NCI-H226 (cell line): ENCODE data around the gene TRNAU1AP.
A peak's percentile ranks its signal among the peaks of the same experiment; 100 is the strongest.
"Not testable (repeated sequence)": the region's sequence is repeated elsewhere in the genome, so short reads cannot be mapped to it uniquely, and the experiment has no call there.

Experiments
- DNase-seq: peaks from one replicate; pipeline ENCODE4 v3.0.0-alpha.2; 2015

Gene TRNAU1AP

GRCh38 chr1:28552758-28553663 is at the start of gene TRNAU1AP:
Gene TRNAU1AP, plus strand, starts transcription at chr1:28553085. Its CDS starts 26 bp downstream, at chr1:28553111.
- peak; percentile 89 for DNase-seq

GRCh38 chr1:28503117-28503516 is 49.8 kb upstream of the TRNAU1AP start:
- DNase-seq = no peak

GRCh38 chr1:28505406-28506187 is 47.3 kb upstream of the TRNAU1AP start, which contains the start of gene RCC1:
Gene RCC1, plus strand, starts transcription at chr1:28506043. Its CDS starts 23,824 bp downstream, at chr1:28529867.
- DNase-seq = peak; percentile 94

- no peak for DNase-seq
Measured at GRCh38 chr1:28506907-28507246, 46.0 kb upstream of the TRNAU1AP start.

- DNase-seq = no peak
Measured at GRCh38 chr1:28507247-28507645, 45.6 kb upstream of the TRNAU1AP start.

GRCh38 chr1:28507646-28508434 is 45.0 kb upstream of the TRNAU1AP start:
- no peak for DNase-seq

GRCh38 chr1:28508435-28508754 is 44.5 kb upstream of the TRNAU1AP start:
- no peak for DNase-seq

- no peak for DNase-seq
Measured at GRCh38 chr1:28509705-28510272, 43.1 kb upstream of the TRNAU1AP start.

- DNase-seq = no peak
Measured at GRCh38 chr1:28510273-28510969, 42.5 kb upstream of the TRNAU1AP start.

- DNase-seq = no peak
Measured at GRCh38 chr1:28510970-28511440, 41.9 kb upstream of the TRNAU1AP start.

- DNase-seq = no peak
Measured at GRCh38 chr1:28512058-28512611, 40.8 kb upstream of the TRNAU1AP start.

GRCh38 chr1:28514445-28514933 is 38.4 kb upstream of the TRNAU1AP start:
- not testable (repeated sequence) for DNase-seq

- peak; percentile 15 for DNase-seq
Measured at GRCh38 chr1:28516518-28516956, 36.3 kb upstream of the TRNAU1AP start.

- no peak for DNase-seq
Measured at GRCh38 chr1:28517649-28517999, 35.3 kb upstream of the TRNAU1AP start.

- DNase-seq = peak; percentile 86
Measured at GRCh38 chr1:28518000-28518744, 34.7 kb upstream of the TRNAU1AP start.

GRCh38 chr1:28518745-28519341 is 34.0 kb upstream of the TRNAU1AP start:
- DNase-seq = no peak

- DNase-seq = no peak
Measured at GRCh38 chr1:28519946-28520725, 32.7 kb upstream of the TRNAU1AP start.

GRCh38 chr1:28520796-28521195 is 32.1 kb upstream of the TRNAU1AP start:
- not testable (repeated sequence) for DNase-seq

GRCh38 chr1:28521502-28522164 is 31.3 kb upstream of the TRNAU1AP start:
- DNase-seq = no peak
